Measurements from ENCODE around the gene MED12L.

MED12L gene

GRCh38 chr3:151351648-151352047 is 266.2 kb downstream of the MED12L start:
- Histone ChIP-seq H3K79me2 (ENCODE audit: insufficient read depth, low read depth) (no peaks in the 10 kb centered on the region), H3K9ac (no peak overlapping the region)

GRCh38 chr3:151356794-151357462 is 271.5 kb downstream of the MED12L start:
- no peak overlapping the region for H2AFZ ChIP-seq (ENCODE audit: low read depth)
- no peak overlapping the region for H3K4me3 ChIP-seq (IDR thresholded peaks at IDR 0.05; ENCODE audit: insufficient read depth, low read depth, low read length)
- no peak for TF ChIP-seq CTCF (conservative IDR thresholded peaks at IDR 0.05; ENCODE audit: low read depth, low read length)
- no peak overlapping the region for H3K9ac ChIP-seq
- no peaks in the 10 kb centered on the region for H3K79me2 ChIP-seq (ENCODE audit: insufficient read depth, low read depth)
- H4K20me1 ChIP-seq (ENCODE audit: insufficient read depth): no peaks in the 10 kb centered on the region
- H3K36me3 ChIP-seq (ENCODE audit: insufficient read depth): no peaks in the 10 kb centered on the region
- no peak overlapping the region for H3K27ac ChIP-seq
- H3K4me1 ChIP-seq (ENCODE audit: low read depth, poor library complexity, severe bottlenecking): no peaks in the 10 kb centered on the region
- H3K27me3 ChIP-seq (ENCODE audit: insufficient read depth, low read depth): no peaks in the 10 kb centered on the region
- no peak overlapping the region for H3K4me2 ChIP-seq

More at GRCh38 chr3:151351648-151352047, 266.2 kb downstream of the MED12L start:
- no peaks in the 10 kb centered on the region for H3K27me3 ChIP-seq (ENCODE audit: insufficient read depth, low read depth)
- H3K4me3 ChIP-seq (IDR thresholded peaks at IDR 0.05; ENCODE audit: insufficient read depth, low read depth, low read length): no peak overlapping the region
- H3K4me2 ChIP-seq: no peak overlapping the region
- TF ChIP-seq CTCF (conservative IDR thresholded peaks at IDR 0.05; ENCODE audit: low read depth, low read length): no peak
- no peak overlapping the region for H2AFZ ChIP-seq (ENCODE audit: low read depth)
- no peaks in the 10 kb centered on the region for H3K36me3 ChIP-seq (ENCODE audit: insufficient read depth)
- H3K4me1 ChIP-seq (ENCODE audit: low read depth, poor library complexity, severe bottlenecking): peaks cover 6% of the 10 kb centered on the region
- no peaks in the 10 kb centered on the region for H4K20me1 ChIP-seq (ENCODE audit: insufficient read depth)
- H3K27ac ChIP-seq: no peak overlapping the region

- no peak overlapping the region for H3K4me3 ChIP-seq (IDR thresholded peaks at IDR 0.05; ENCODE audit: insufficient read depth, low read depth, low read length)
- no peak overlapping the region for H3K9ac ChIP-seq
- TF ChIP-seq CTCF (conservative IDR thresholded peaks at IDR 0.05; ENCODE audit: low read depth, low read length): no peak
- no peaks in the 10 kb centered on the region for H4K20me1 ChIP-seq (ENCODE audit: insufficient read depth)
- no peaks in the 10 kb centered on the region for H3K4me1 ChIP-seq (ENCODE audit: low read depth, poor library complexity, severe bottlenecking)
- H3K27ac ChIP-seq: no peak overlapping the region
- H3K36me3 ChIP-seq (ENCODE audit: insufficient read depth): no peaks in the 10 kb centered on the region
- H3K4me2 ChIP-seq: no peak overlapping the region
- H2AFZ ChIP-seq (ENCODE audit: low read depth): no peak overlapping the region
- H3K27me3 ChIP-seq (ENCODE audit: insufficient read depth, low read depth): no peaks in the 10 kb centered on the region
- H3K79me2 ChIP-seq (ENCODE audit: insufficient read depth, low read depth): no peaks in the 10 kb centered on the region
These were observed 272.0 kb downstream of the MED12L start for GRCh38 chr3:151357463-151357850.

- Histone ChIP-seq H3K27me3 (ENCODE audit: insufficient read depth, low read depth) (no peaks in the 10 kb centered on the region), H4K20me1 (ENCODE audit: insufficient read depth) (no peaks in the 10 kb centered on the region), H3K4me3 (IDR thresholded peaks at IDR 0.05; ENCODE audit: insufficient read depth, low read depth, low read length) (no peak overlapping the region), H2AFZ (ENCODE audit: low read depth) (no peak overlapping the region), H3K36me3 (ENCODE audit: insufficient read depth) (no peaks in the 10 kb centered on the region), H3K4me2 (no peak overlapping the region), H3K9ac (no peak overlapping the region), H3K4me1 (ENCODE audit: low read depth, poor library complexity, severe bottlenecking) (no peaks in the 10 kb centered on the region), H3K79me2 (ENCODE audit: insufficient read depth, low read depth) (no peaks in the 10 kb centered on the region), H3K27ac (no peak overlapping the region)
- TF ChIP-seq CTCF (conservative IDR thresholded peaks at IDR 0.05; ENCODE audit: low read depth, low read length): no peak
These were observed 277.3 kb downstream of the MED12L start for GRCh38 chr3:151362751-151363174.
